HFF-Myc (cell line): ENCODE results near the gene GJA5.

Experiments used
- DNase-seq: peaks from one replicate; pipeline ENCODE4 v3.0.0-alpha.2; 2011; ENCODE audit warnings: low read depth; ENCODE audit errors: extremely low read depth
- H3K4me3 ChIP-seq: replicated peaks from 2 replicates; pipeline ENCODE4 v1.5.1; 2011; ENCODE audit warnings: low read depth, mild to moderate bottlenecking, control low read depth, low read length
- CTCF ChIP-seq: IDR thresholded peaks from 2 replicates; pipeline ENCODE4 v1.5.1; 2012; ENCODE audit warnings: mild to moderate bottlenecking, low read depth, low read length, control low read depth; ENCODE audit errors: missing control alignments

Gene GJA5

GRCh38 chr1:147717051-147717705 lies 43.2 kb downstream of the GJA5 start:
- DNase-seq, result no peak
- H3K4me3 ChIP-seq, result no peak overlapping the region
- no peak for TF ChIP-seq CTCF

GRCh38 chr1:147712605-147713004 lies 47.8 kb downstream of the GJA5 start:
- no peak for TF ChIP-seq CTCF
- H3K4me3 ChIP-seq, result no peak overlapping the region
- DNase-seq, result no peak
